B cell (primary cell): ENCODE measurements around the gene KHK. TPM values are rescaled to one million over a fixed set of nuclear protein-coding genes. Genes with fewer than 3 reads are reported as not detected.

ENCODE experiments used
- ATAC-seq: fragments of 200-7000 bp; cut with Tn5 transposase; one replicate; pipeline ENCODE4 v1.10.0; 2021; ENCODE audit warnings: low read depth, mild to moderate bottlenecking, moderate number of reproducible peaks, moderate library complexity
- CTCF ChIA-PET: fragments of 350-600 bp; sonication (Branson Sonifier 250); formaldehyde crosslinking; loops from one replicate; lab custom pipeline; 2021; ENCODE audit warnings: antibody characterized with exemption, inconsistent platforms; lab: Charles Lee
- POLR2A ChIA-PET: fragments of 350-600 bp; sonication (Branson Sonifier 250); formaldehyde crosslinking; loops from one replicate; lab custom pipeline; 2021; ENCODE audit warnings: antibody characterized with exemption; lab: Charles Lee
- DNase-seq: peaks from one replicate; pipeline ENCODE4 v3.0.0; 2013
- H2AFZ ChIP-seq: 2 replicates; pipeline ENCODE4 v1.6.1; 2012; ENCODE audit warnings: mild to moderate bottlenecking, low read depth, low read length; ENCODE audit not compliant: insufficient read depth, poor library complexity, severe bottlenecking
- H3K27ac ChIP-seq, 2 donors: 1 replicate in 1 of 2; 2 replicates in 1 of 2; pipeline ENCODE4 v1.5.1; 2012 to 2013; ENCODE audit warnings: low read length in 2 of 2, mild to moderate bottlenecking in 2 of 2, moderate library complexity in 1 of 2
- H3K27me3 ChIP-seq, 4 experiments: fragments of 200-600 bp in 1 of 4; sonication (generic) in 1 of 4; replicated peaks in 1 of 4; 1 replicate in 2 of 4; 2 replicates in 2 of 4; pipeline versions ENCODE4 v1.6.1 to v1.7.0; 2013 to 2016; ENCODE audit warnings: low read length in 3 of 4, mild to moderate bottlenecking in 2 of 4, mixed read lengths in 1 of 4, moderate library complexity in 1 of 4; ENCODE audit not compliant: insufficient read depth in 4 of 4, control insufficient read depth in 3 of 4; ENCODE audit errors: control extremely low read depth in 1 of 4
- H3K36me3 ChIP-seq, 2 experiments: replicated peaks in 1 of 2; 1 replicate in 1 of 2; 2 replicates in 1 of 2; pipeline versions ENCODE4 v1.6.1 to v1.7.1; 2013; ENCODE audit warnings: low read length in 1 of 2; ENCODE audit not compliant: insufficient read depth in 2 of 2, control insufficient read depth in 1 of 2; ENCODE audit errors: control extremely low read depth in 1 of 2, extremely low read depth in 1 of 2
- H3K4me1 ChIP-seq, 2 donors: fragments of 200-600 bp in 1 of 2; sonication (generic) in 1 of 2; 1 replicate in 1 of 2; 2 replicates in 1 of 2; pipeline versions ENCODE4 v1.5.1 to v1.6.1; 2013 to 2017; ENCODE audit warnings: low read length in 2 of 2; ENCODE audit not compliant: control insufficient read depth in 2 of 2, insufficient read depth in 2 of 2
- H3K4me2 ChIP-seq: replicated peaks from 2 replicates; pipeline ENCODE3; 2012; ENCODE audit warnings: mild to moderate bottlenecking, low read depth, low read length; ENCODE audit not compliant: poor library complexity, severe bottlenecking
- H3K4me3 ChIP-seq, 5 experiments: fragments of 200-600 bp in 1 of 5; sonication (generic) in 1 of 5; 1 replicate in 3 of 5; 2 replicates in 2 of 5; pipeline versions ENCODE4 v1.5.1 to v1.7.0; 2011 to 2016; ENCODE audit warnings: low read length in 4 of 5, mild to moderate bottlenecking in 4 of 5, low read depth in 2 of 5, control low read depth in 1 of 5, moderate library complexity in 1 of 5; ENCODE audit not compliant: insufficient read depth in 1 of 5; ENCODE audit errors: control extremely low read depth in 1 of 5, extremely low read depth in 1 of 5
- H3K79me2 ChIP-seq: fragments of 200-600 bp; sonication (generic); one replicate; pipeline ENCODE4 v1.6.0; 2016; ENCODE audit warnings: low read length; ENCODE audit not compliant: control insufficient read depth, insufficient read depth
- H3K9ac ChIP-seq: fragments of 200-600 bp; sonication (generic); 2 replicates; pipeline ENCODE4 v1.6.1; 2017; ENCODE audit warnings: mild to moderate bottlenecking, low read length, moderate library complexity
- H3K9me3 ChIP-seq, 3 donors: one replicate each; pipeline versions ENCODE4 v1.6.1 to v1.7.1; 2013; ENCODE audit warnings: low read length in 2 of 3; ENCODE audit not compliant: control insufficient read depth in 2 of 3, insufficient read depth in 1 of 3; ENCODE audit errors: control extremely low read depth in 1 of 3
- H4K20me1 ChIP-seq: 2 replicates; pipeline ENCODE4 v1.6.0; 2012; ENCODE audit warnings: mild to moderate bottlenecking, low read length; ENCODE audit not compliant: insufficient read depth, control insufficient read depth, poor library complexity, severe bottlenecking
- H3K27ac Mint-ChIP-seq: one replicate; pipeline ENCODE4 v1.8.0; 2021; ENCODE audit warnings: mixed read lengths
- H3K27me3 Mint-ChIP-seq: one replicate; pipeline ENCODE4 v1.8.0; 2021; ENCODE audit warnings: mixed read lengths
- H3K4me1 Mint-ChIP-seq: one replicate; pipeline ENCODE4 v1.8.0; 2021; ENCODE audit warnings: mixed read lengths
- H3K4me3 Mint-ChIP-seq: one replicate; pipeline ENCODE4 v1.8.0; 2021; ENCODE audit warnings: mixed read lengths
- H3K9me3 Mint-ChIP-seq: one replicate; pipeline ENCODE4 v1.8.0; 2022; ENCODE audit warnings: mixed read lengths; ENCODE audit not compliant: insufficient read depth
- EZH2 ChIP-seq: IDR thresholded peaks from 2 replicates; pipeline ENCODE4 v1.6.1; 2012; ENCODE audit warnings: borderline replicate concordance, low read depth, mild to moderate bottlenecking, moderate library complexity, low read length; ENCODE audit not compliant: insufficient read depth, poor library complexity, severe bottlenecking
- WGBS: methylation state at CpG from one replicate; pipeline ENCODE4 v1.1.5; 2013; ENCODE audit warnings: missing lambda C conversion rate; ENCODE audit not compliant: insufficient coverage; 5-methylcytosine and 5-hydroxymethylcytosine counted together
- intact Hi-C: fragments of 100-400 bp; cut with micrococcal nuclease; formaldehyde crosslinking; loops from one replicate; pipeline ENCODE4 v1.10.0; 2022
- polyA plus RNA-seq: library from polyadenylated mRNA; depleted of rRNA; stranded (reverse); fragments of >200 nt; gene quantifications from 2 replicates; pipeline ENCODE4 v1.2.3, GENCODE V29; 2012
- total RNA-seq, 2 donors: library from RNA; stranded (reverse); fragments of 120-200 nt in 1 of 2; gene quantifications; 1 replicate in 1 of 2; 2 replicates in 1 of 2; pipeline versions ENCODE4 v1.2.3 to v1.2.4, GENCODE V29; 2013 to 2022
- TF ChIP-seq, protein P1 (sequence below): fragments of 200-600 bp; IDR thresholded peaks from one replicate; pipeline ENCODE4 v1.8.0; 2022; ENCODE audit warnings: antibody characterized with exemption, mild to moderate bottlenecking

KHK gene
- total and polyA plus RNA-seq, 2 donors (not counting 1 experiment from before 2014, with no cell fraction given) = 3.3 to 4.0 TPM

DNA sequence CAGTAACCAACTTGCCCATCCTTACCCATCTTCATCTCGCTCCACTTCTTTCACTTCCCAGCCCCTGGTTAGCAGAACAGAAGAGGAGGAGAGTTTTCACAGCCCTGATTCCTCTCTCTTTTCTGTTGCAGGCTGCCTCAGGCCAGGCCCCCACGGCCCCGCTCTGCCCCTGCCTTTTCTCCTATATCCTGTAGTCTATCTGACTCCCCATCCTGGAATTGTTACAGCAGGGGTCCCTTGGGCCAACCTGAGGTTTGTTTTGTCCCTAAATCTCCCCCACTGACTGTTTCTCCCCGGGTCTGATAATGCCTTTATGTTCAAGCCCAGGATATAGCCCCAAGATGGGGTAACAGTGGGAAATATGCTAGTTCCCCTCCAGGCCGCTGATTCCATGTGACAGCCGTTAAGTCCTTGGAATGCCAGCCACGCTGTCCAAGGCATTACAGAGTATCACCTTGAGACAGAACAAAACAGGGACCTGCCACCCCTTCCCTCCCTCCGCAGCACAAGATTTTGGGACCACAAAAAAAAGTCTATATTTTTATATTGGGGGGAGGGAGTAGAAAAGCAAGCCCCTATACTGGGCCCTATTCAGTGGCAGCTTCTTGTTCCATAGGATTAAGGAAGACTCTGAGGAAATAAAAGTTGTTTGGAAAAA lies 16.5 kb upstream of the KHK start:
- no peaks in the 10 kb centered on the region for H3K27me3 Mint-ChIP-seq
- ATAC-seq (no peak), DNase-seq (no peak)
- H3K4me3 Mint-ChIP-seq = peak overlapping the region; percentile 99
- TF ChIP-seq, protein P1, sequence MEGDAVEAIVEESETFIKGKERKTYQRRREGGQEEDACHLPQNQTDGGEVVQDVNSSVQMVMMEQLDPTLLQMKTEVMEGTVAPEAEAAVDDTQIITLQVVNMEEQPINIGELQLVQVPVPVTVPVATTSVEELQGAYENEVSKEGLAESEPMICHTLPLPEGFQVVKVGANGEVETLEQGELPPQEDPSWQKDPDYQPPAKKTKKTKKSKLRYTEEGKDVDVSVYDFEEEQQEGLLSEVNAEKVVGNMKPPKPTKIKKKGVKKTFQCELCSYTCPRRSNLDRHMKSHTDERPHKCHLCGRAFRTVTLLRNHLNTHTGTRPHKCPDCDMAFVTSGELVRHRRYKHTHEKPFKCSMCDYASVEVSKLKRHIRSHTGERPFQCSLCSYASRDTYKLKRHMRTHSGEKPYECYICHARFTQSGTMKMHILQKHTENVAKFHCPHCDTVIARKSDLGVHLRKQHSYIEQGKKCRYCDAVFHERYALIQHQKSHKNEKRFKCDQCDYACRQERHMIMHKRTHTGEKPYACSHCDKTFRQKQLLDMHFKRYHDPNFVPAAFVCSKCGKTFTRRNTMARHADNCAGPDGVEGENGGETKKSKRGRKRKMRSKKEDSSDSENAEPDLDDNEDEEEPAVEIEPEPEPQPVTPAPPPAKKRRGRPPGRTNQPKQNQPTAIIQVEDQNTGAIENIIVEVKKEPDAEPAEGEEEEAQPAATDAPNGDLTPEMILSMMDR = no peak
- TF ChIP-seq EZH2 = no peak
- H3K4me2 ChIP-seq = peak overlapping the region; percentile 90
- H3K27ac ChIP-seq = peak overlapping the region in 1 of 2 donors; percentile 87
- peaks cover 6 to 35% of the 10 kb centered on the region in 2 experiments for H3K36me3 ChIP-seq
- no peak overlapping the region for H2AFZ ChIP-seq
- peak overlapping the region; percentile 95 for H3K27ac Mint-ChIP-seq
- WGBS = 89% methylated on average over 7 of the region's 8 CpGs
- H3K4me1 ChIP-seq = peaks cover 26 to 34% of the 10 kb centered on the region in 2 donors
- H4K20me1 ChIP-seq = peaks cover 17% of the 10 kb centered on the region
- peaks cover 53% of the 10 kb centered on the region for H3K4me1 Mint-ChIP-seq
- H3K9me3 ChIP-seq = no peaks in the 10 kb centered on the region
- POLR2A ChIA-PET = interaction anchor here (3.4 kb wide), 1 partner anchor 20 kb away, joined by 48 read pairs; the partner anchor contains the start of gene AGBL5
- H3K27me3 ChIP-seq = no peaks in the 10 kb centered on the region
- H3K79me2 ChIP-seq = peaks cover 39% of the 10 kb centered on the region
- no peaks in the 10 kb centered on the region for H3K9me3 Mint-ChIP-seq
- intact Hi-C loops = loop anchor here (2.0 kb wide), 1 partner anchor 301 kb away; the partner anchor contains the start of genes EIF2B4 and SNX17
- CTCF ChIA-PET = interaction anchor here (0.6 to 3.3 kb wide), 2 partner anchors 17 to 233 kb away, joined by 3 to 10 read pairs; partner anchors contain the start of gene KHK
- H3K4me3 ChIP-seq = peak overlapping the region in 2 of 5 experiments; percentile 88 to 91
- H3K9ac ChIP-seq = peak overlapping the region; percentile 83
